HEK293 (cell line): ENCODE measurements around the gene MSANTD3.

Experiments used
- CTCF ChIA-PET: fragments of 350-600 bp; formaldehyde crosslinking; extraction: SDS; loops from one replicate; lab custom pipeline; 2021; ENCODE audit warnings: antibody characterized with exemption; lab: Yijun Ruan, JAX
- POLR2A ChIA-PET: fragments of 300-600 bp; formaldehyde crosslinking; extraction: SDS; loops from one replicate; lab custom pipeline; 2020; ENCODE audit warnings: antibody characterized with exemption, inconsistent platforms; lab: Yijun Ruan, JAX
- H3K27ac ChIP-seq: fragments of 200-500 bp; sonication (Bioruptor generic); 2 replicates; pipeline ENCODE4 v1.5.1; 2014; ENCODE audit warnings: low read depth, low read length, control low read depth, inconsistent platforms; ENCODE audit errors: extremely low read depth
- H3K36me3 ChIP-seq, 2 experiments: fragments of 200-500 bp in 1 of 2; sonication (Bioruptor generic) in 1 of 2; 1 replicate in 1 of 2; 2 replicates in 1 of 2; pipeline ENCODE4 v1.5.1; 2014 to 2017; ENCODE audit warnings: inconsistent platforms in 2 of 2, low read length in 2 of 2; ENCODE audit not compliant: control insufficient read depth in 2 of 2, insufficient read depth in 1 of 2
- H3K4me1 ChIP-seq: fragments of 200-500 bp; sonication (Bioruptor generic); 2 replicates; pipeline ENCODE4 v1.5.1; 2014; ENCODE audit warnings: mild to moderate bottlenecking, low read length, inconsistent platforms; ENCODE audit not compliant: control insufficient read depth, insufficient read depth
- H3K4me3 ChIP-seq: 2 replicates; pipeline ENCODE4 v1.5.1; 2011; ENCODE audit warnings: low read depth, mild to moderate bottlenecking, control low read depth, low read length, moderate library complexity
- H3K9me3 ChIP-seq: fragments of 200-500 bp; sonication (Bioruptor generic); 2 replicates; pipeline ENCODE4 v1.5.1; 2014; ENCODE audit warnings: low read depth, low read length, inconsistent platforms; ENCODE audit not compliant: control insufficient read depth, insufficient read depth
- FEZF1 ChIP-seq: fragments of 450-650 bp; formaldehyde crosslinking; IDR thresholded peaks from 2 replicates; pipeline ENCODE4 v1.5.1; 2016; ENCODE audit warnings: missing biosample characterization, missing genetic modification characterization
- GLIS2 ChIP-seq: fragments of 450-650 bp; formaldehyde crosslinking; IDR thresholded peaks from 2 replicates; pipeline ENCODE4 v1.5.1; 2016; ENCODE audit warnings: missing biosample characterization, missing genetic modification characterization
- HOXC10 ChIP-seq: sonication (generic); formaldehyde crosslinking; IDR thresholded peaks from 2 replicates; pipeline ENCODE4 v1.8.1; 2023; ENCODE audit warnings: mild to moderate bottlenecking, missing genetic modification reagents
- RBAK ChIP-seq: fragments of 450-650 bp; formaldehyde crosslinking; IDR thresholded peaks from 2 replicates; pipeline ENCODE4 v1.5.1; 2016; ENCODE audit warnings: missing biosample characterization, missing genetic modification characterization
- ZNF132 ChIP-seq: fragments of 450-650 bp; formaldehyde crosslinking; IDR thresholded peaks from 2 replicates; pipeline ENCODE4 v1.5.1; 2017; ENCODE audit warnings: missing biosample characterization, missing genetic modification characterization, borderline replicate concordance
- ZNF157 ChIP-seq: fragments of 450-650 bp; formaldehyde crosslinking; IDR thresholded peaks from 2 replicates; pipeline ENCODE4 v1.5.1; 2016; ENCODE audit warnings: missing biosample characterization, missing genetic modification characterization
- ZNF169 ChIP-seq: fragments of 450-650 bp; formaldehyde crosslinking; IDR thresholded peaks from 2 replicates; pipeline ENCODE4 v1.5.1; 2016; ENCODE audit warnings: missing biosample characterization, missing genetic modification characterization
- ZNF19 ChIP-seq: fragments of 450-650 bp; formaldehyde crosslinking; IDR thresholded peaks from 2 replicates; pipeline ENCODE4; 2016; ENCODE audit warnings: missing biosample characterization, missing genetic modification characterization, low read depth
- ZNF274 ChIP-seq, 2 experiments: fragments of 200-500 bp in 1 of 2; fragments of 450-650 bp in 1 of 2; sonication (Bioruptor generic) in 1 of 2; formaldehyde crosslinking in 1 of 2; IDR thresholded peaks; 2 replicates each; pipeline versions ENCODE4 v1.5.1 to v1.6.1; 2014 to 2016; ENCODE audit warnings: borderline replicate concordance in 1 of 2, inconsistent platforms in 1 of 2, low read length in 1 of 2, missing biosample characterization in 1 of 2, missing genetic modification characterization in 1 of 2
- ZNF311 ChIP-seq: fragments of 450-650 bp; formaldehyde crosslinking; IDR thresholded peaks from 2 replicates; pipeline ENCODE4 v1.5.1; 2017; ENCODE audit warnings: missing biosample characterization, missing genetic modification characterization, borderline replicate concordance
- ZNF473 ChIP-seq: fragments of 450-650 bp; formaldehyde crosslinking; IDR thresholded peaks from 2 replicates; pipeline ENCODE4 v1.5.1; 2017; ENCODE audit warnings: missing biosample characterization, missing genetic modification characterization
- ZNF510 ChIP-seq: fragments of 450-650 bp; formaldehyde crosslinking; IDR thresholded peaks from 2 replicates; pipeline ENCODE4 v1.5.1; 2018; ENCODE audit warnings: mild to moderate bottlenecking, missing genetic modification characterization, missing biosample characterization; ENCODE audit not compliant: insufficient replicate concordance
- ZNF544 ChIP-seq: fragments of 450-650 bp; formaldehyde crosslinking; IDR thresholded peaks from 2 replicates; pipeline ENCODE4 v1.5.0; 2017; ENCODE audit warnings: missing biosample characterization, missing genetic modification characterization
- ZNF548 ChIP-seq: fragments of 450-650 bp; formaldehyde crosslinking; IDR thresholded peaks from 2 replicates; pipeline ENCODE4 v1.5.1; 2016; ENCODE audit warnings: missing biosample characterization, missing genetic modification characterization
- ZNF555 ChIP-seq: fragments of 450-650 bp; formaldehyde crosslinking; conservative IDR thresholded peaks from 2 replicates; pipeline ENCODE4 v1.5.1; 2017; ENCODE audit warnings: missing biosample characterization, mild to moderate bottlenecking, missing genetic modification characterization, inconsistent platforms
- ZNF560 ChIP-seq: fragments of 450-650 bp; formaldehyde crosslinking; IDR thresholded peaks from 2 replicates; pipeline ENCODE4 v1.5.1; 2017; ENCODE audit warnings: missing biosample characterization, missing genetic modification characterization, borderline replicate concordance
- ZNF596 ChIP-seq: fragments of 450-650 bp; IDR thresholded peaks from 2 replicates; pipeline ENCODE4 v1.5.0; 2018; ENCODE audit warnings: missing biosample characterization, mild to moderate bottlenecking, missing genetic modification characterization, moderate library complexity
- ZNF621 ChIP-seq: fragments of 450-650 bp; formaldehyde crosslinking; IDR thresholded peaks from 2 replicates; pipeline ENCODE4 v1.5.1; 2017; ENCODE audit warnings: missing biosample characterization, missing genetic modification characterization
- ZNF629 ChIP-seq: fragments of 450-650 bp; formaldehyde crosslinking; IDR thresholded peaks from 2 replicates; pipeline ENCODE4 v1.5.1; 2017; ENCODE audit warnings: missing biosample characterization, missing genetic modification characterization
- ZNF701 ChIP-seq: fragments of 450-650 bp; formaldehyde crosslinking; IDR thresholded peaks from 2 replicates; pipeline ENCODE4 v1.5.1; 2016; ENCODE audit warnings: missing biosample characterization, missing genetic modification characterization
- ZNF707 ChIP-seq: fragments of 450-650 bp; formaldehyde crosslinking; IDR thresholded peaks from 2 replicates; pipeline ENCODE4 v1.5.1; 2016; ENCODE audit warnings: missing biosample characterization, missing genetic modification characterization
- ZNF747 ChIP-seq: fragments of 450-650 bp; formaldehyde crosslinking; IDR thresholded peaks from 2 replicates; pipeline ENCODE4 v1.5.1; 2016; ENCODE audit warnings: missing biosample characterization, missing genetic modification characterization
- ZNF776 ChIP-seq: fragments of 450-650 bp; formaldehyde crosslinking; IDR thresholded peaks from 2 replicates; pipeline ENCODE4 v1.5.0; 2017; ENCODE audit warnings: missing biosample characterization, missing genetic modification characterization, borderline replicate concordance
- TF ChIP-seq, protein P1 (sequence below): fragments of 450-650 bp; formaldehyde crosslinking; IDR thresholded peaks from 2 replicates; pipeline ENCODE4 v1.5.0; 2017; ENCODE audit warnings: missing biosample characterization, missing genetic modification characterization, borderline replicate concordance
- TF ChIP-seq, protein P2 (sequence below): fragments of 450-650 bp; formaldehyde crosslinking; IDR thresholded peaks from 2 replicates; pipeline ENCODE4; 2016; ENCODE audit warnings: missing biosample characterization, missing genetic modification characterization
- TF ChIP-seq, protein P3 (sequence below): fragments of 450-650 bp; formaldehyde crosslinking; IDR thresholded peaks from 2 replicates; pipeline ENCODE4 v1.5.1; 2017; ENCODE audit warnings: missing biosample characterization, missing genetic modification characterization
- TF ChIP-seq, protein P4 (sequence below): IDR thresholded peaks from 2 replicates; pipeline ENCODE4 v1.6.1; 2011; ENCODE audit warnings: mild to moderate bottlenecking, low read depth, low read length, borderline replicate concordance
- TF ChIP-seq, protein P5 (sequence below): fragments of 450-650 bp; formaldehyde crosslinking; IDR thresholded peaks from 2 replicates; pipeline ENCODE4 v1.5.1; 2016; ENCODE audit warnings: missing biosample characterization, missing genetic modification characterization

Gene MSANTD3

DNA sequence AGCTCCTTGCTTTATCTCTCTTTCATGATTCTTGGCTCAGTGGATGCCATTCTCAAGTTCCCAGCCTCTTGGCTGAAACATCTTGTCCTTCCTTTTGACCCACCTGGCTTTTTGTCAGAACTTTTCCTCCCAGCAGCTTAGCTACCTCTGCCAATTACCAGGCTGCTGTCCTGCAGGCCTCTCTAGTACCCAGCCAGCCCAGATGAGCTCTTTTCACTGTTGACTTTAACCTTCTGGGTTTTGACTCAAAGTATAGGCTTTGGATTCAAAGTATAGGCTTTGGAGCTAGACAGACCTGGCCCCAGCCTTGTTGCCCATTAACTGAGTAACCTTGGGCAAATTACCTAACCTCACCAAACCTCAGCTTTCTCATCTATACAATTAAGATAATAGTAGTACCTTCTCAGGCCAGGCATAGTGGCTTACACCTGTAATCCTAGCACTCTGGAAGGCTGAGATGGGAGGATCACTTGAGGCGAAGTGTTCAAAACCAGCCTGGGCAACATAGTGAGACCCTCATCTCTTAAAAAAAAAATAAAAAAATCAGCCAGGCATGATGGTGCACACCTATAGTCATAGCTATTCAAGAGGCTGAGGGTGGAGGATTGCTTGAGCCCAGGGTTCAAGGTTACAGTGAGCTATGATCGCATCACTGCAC, 39.4 kb downstream of the MSANTD3 start:
- ChIA-PET CTCF (interaction anchor here (1.9 kb wide), 1 partner anchor 29 kb away, joined by 8 read pairs; no protein-coding TSS in a partner anchor), POLR2A (no interaction called here)
- Histone ChIP-seq H3K9me3 (no peaks in the 10 kb centered on the region), H3K4me1 (peaks cover 4% of the 10 kb centered on the region; the same call in 1 of the 2 replicates), H3K36me3 (no peaks in the 10 kb centered on the region), H3K4me3 (no peak overlapping the region), H3K27ac (no peak overlapping the region)
- no peak for TF ChIP-seq FEZF1
- TF ChIP-seq GLIS2 (tag by site-specific recombination), result no peak
- TF ChIP-seq, protein P1, sequence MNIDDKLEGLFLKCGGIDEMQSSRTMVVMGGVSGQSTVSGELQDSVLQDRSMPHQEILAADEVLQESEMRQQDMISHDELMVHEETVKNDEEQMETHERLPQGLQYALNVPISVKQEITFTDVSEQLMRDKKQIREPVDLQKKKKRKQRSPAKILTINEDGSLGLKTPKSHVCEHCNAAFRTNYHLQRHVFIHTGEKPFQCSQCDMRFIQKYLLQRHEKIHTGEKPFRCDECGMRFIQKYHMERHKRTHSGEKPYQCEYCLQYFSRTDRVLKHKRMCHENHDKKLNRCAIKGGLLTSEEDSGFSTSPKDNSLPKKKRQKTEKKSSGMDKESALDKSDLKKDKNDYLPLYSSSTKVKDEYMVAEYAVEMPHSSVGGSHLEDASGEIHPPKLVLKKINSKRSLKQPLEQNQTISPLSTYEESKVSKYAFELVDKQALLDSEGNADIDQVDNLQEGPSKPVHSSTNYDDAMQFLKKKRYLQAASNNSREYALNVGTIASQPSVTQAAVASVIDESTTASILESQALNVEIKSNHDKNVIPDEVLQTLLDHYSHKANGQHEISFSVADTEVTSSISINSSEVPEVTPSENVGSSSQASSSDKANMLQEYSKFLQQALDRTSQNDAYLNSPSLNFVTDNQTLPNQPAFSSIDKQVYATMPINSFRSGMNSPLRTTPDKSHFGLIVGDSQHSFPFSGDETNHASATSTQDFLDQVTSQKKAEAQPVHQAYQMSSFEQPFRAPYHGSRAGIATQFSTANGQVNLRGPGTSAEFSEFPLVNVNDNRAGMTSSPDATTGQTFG (tag by site-specific recombination), result no peak
- TF ChIP-seq ZNF311, result no peak
- TF ChIP-seq ZNF274 (IDR thresholded peaks at IDR 0.05; ENCODE audit: low read length), result no peak
- no peak for TF ChIP-seq ZNF274 (tag by site-specific recombination; IDR thresholded peaks at IDR 0.05; ENCODE audit: borderline replicate concordance)
- TF ChIP-seq, protein P2, sequence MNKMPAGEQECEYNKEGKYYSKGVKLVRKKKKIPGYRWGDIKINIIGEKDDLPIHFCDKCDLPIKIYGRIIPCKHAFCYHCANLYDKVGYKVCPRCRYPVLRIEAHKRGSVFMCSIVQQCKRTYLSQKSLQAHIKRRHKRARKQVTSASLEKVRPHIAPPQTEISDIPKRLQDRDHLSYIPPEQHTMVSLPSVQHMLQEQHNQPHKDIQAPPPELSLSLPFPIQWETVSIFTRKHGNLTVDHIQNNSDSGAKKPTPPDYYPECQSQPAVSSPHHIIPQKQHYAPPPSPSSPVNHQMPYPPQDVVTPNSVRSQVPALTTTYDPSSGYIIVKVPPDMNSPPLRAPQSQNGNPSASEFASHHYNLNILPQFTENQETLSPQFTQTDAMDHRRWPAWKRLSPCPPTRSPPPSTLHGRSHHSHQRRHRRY (tag by site-specific recombination), result no peak
- no peak for TF ChIP-seq ZNF132 (tag by site-specific recombination)
- TF ChIP-seq, protein P3, sequence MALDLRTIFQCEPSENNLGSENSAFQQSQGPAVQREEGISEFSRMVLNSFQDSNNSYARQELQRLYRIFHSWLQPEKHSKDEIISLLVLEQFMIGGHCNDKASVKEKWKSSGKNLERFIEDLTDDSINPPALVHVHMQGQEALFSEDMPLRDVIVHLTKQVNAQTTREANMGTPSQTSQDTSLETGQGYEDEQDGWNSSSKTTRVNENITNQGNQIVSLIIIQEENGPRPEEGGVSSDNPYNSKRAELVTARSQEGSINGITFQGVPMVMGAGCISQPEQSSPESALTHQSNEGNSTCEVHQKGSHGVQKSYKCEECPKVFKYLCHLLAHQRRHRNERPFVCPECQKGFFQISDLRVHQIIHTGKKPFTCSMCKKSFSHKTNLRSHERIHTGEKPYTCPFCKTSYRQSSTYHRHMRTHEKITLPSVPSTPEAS (tag by site-specific recombination), result no peak
- no peak for TF ChIP-seq ZNF707 (tag by site-specific recombination)
- no peak for TF ChIP-seq RBAK (tag by site-specific recombination)
- no peak for TF ChIP-seq ZNF596 (tag by site-specific recombination)
- TF ChIP-seq ZNF747 (tag by site-specific recombination), result no peak
- no peak for TF ChIP-seq ZNF169
- no peak for TF ChIP-seq ZNF560 (tag by site-specific recombination)
- no peak for TF ChIP-seq ZNF544 (tag by site-specific recombination)
- TF ChIP-seq, protein P4, sequence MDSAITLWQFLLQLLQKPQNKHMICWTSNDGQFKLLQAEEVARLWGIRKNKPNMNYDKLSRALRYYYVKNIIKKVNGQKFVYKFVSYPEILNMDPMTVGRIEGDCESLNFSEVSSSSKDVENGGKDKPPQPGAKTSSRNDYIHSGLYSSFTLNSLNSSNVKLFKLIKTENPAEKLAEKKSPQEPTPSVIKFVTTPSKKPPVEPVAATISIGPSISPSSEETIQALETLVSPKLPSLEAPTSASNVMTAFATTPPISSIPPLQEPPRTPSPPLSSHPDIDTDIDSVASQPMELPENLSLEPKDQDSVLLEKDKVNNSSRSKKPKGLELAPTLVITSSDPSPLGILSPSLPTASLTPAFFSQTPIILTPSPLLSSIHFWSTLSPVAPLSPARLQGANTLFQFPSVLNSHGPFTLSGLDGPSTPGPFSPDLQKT, result no peak
- no peak for TF ChIP-seq ZNF629 (tag by site-specific recombination)

DNA sequence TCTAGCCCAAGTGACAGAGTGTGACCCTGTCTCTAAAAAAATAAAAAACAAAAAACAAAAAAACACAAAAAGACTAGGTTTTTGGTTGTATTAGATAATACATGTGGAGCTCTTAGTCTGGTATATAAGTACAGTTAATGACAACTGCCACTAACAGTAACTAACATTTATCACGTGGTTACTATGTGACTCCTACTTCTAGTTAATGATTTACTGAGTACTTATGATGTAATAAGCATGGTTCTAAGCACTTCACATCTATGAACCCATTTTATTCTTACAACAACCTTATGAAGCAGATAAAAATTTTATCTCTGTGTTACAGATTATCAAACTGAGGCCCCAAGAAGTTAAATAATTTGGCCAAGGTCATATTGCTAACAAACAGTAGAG, 39.9 kb downstream of the MSANTD3 start:
- H3K36me3 ChIP-seq, result no peaks in the 10 kb centered on the region
- POLR2A ChIA-PET, result no interaction called here
- CTCF ChIA-PET, result interaction anchor here (1.9 kb wide), 1 partner anchor 29 kb away, joined by 8 read pairs; no protein-coding TSS in a partner anchor
- peaks cover 4% of the 10 kb centered on the region; the same call in 1 of the 2 replicates for H3K4me1 ChIP-seq
- H3K9me3 ChIP-seq, result no peaks in the 10 kb centered on the region
- H3K27ac ChIP-seq, result no peak overlapping the region
- no peak overlapping the region for H3K4me3 ChIP-seq
- TF ChIP-seq ZNF747 (tag by site-specific recombination) (no peak), HOXC10 (no peak), ZNF555 (tag by site-specific recombination) (no peak), ZNF19 (tag by site-specific recombination) (no peak), ZNF157 (tag by site-specific recombination) (no peak), ZNF776 (tag by site-specific recombination) (no peak), ZNF701 (tag by site-specific recombination) (no peak), ZNF621 (no peak), ZNF548 (tag by site-specific recombination) (no peak), ZNF510 (tag by site-specific recombination) (no peak), ZNF473 (tag by site-specific recombination) (no peak)
- TF ChIP-seq, protein P5, sequence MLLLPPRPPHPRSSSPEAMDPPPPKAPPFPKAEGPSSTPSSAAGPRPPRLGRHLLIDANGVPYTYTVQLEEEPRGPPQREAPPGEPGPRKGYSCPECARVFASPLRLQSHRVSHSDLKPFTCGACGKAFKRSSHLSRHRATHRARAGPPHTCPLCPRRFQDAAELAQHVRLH (tag by site-specific recombination), result no peak
